Activated naive CD4-positive, alpha-beta T cell treated with anti-CD3 and anti-CD28 coated beads, Interleukin-2, amount 10 ng/mL, durations not matched to agents 7 days and 5 days (primary cell): Measurements from ENCODE around the gene DPYD.
A peak's percentile ranks its signal among the peaks of the same experiment; 100 is the strongest.

Source experiments
- CTCF ChIA-PET: fragments of 350-600 bp; sonication (Branson Sonifier 250); formaldehyde crosslinking; loops from one replicate; lab custom pipeline; 2021; ENCODE audit warnings: antibody characterized with exemption; lab: Charles Lee
- DNase-seq: peaks from one replicate; pipeline ENCODE4 v3.0.0-alpha.2; 2020
- H3K27ac Mint-ChIP-seq: one replicate; pipeline ENCODE4 v1.8.0; 2021; ENCODE audit warnings: mild to moderate bottlenecking, moderate library complexity, mixed read lengths
- H3K27me3 Mint-ChIP-seq: one replicate; pipeline ENCODE4 v1.8.0; 2021; ENCODE audit warnings: mild to moderate bottlenecking, mixed read lengths
- H3K36me3 Mint-ChIP-seq: one replicate; pipeline ENCODE4 v1.8.0; 2021; ENCODE audit warnings: mixed read lengths
- H3K4me1 Mint-ChIP-seq: one replicate; pipeline ENCODE4 v1.8.0; 2021; ENCODE audit warnings: mixed read lengths
- H3K4me3 Mint-ChIP-seq: one replicate; pipeline ENCODE4 v1.8.0; 2021; ENCODE audit warnings: mild to moderate bottlenecking, moderate library complexity, mixed read lengths
- H3K9me3 Mint-ChIP-seq: one replicate; pipeline ENCODE4 v1.8.0; 2021; ENCODE audit warnings: mixed read lengths

DPYD gene

DNA sequence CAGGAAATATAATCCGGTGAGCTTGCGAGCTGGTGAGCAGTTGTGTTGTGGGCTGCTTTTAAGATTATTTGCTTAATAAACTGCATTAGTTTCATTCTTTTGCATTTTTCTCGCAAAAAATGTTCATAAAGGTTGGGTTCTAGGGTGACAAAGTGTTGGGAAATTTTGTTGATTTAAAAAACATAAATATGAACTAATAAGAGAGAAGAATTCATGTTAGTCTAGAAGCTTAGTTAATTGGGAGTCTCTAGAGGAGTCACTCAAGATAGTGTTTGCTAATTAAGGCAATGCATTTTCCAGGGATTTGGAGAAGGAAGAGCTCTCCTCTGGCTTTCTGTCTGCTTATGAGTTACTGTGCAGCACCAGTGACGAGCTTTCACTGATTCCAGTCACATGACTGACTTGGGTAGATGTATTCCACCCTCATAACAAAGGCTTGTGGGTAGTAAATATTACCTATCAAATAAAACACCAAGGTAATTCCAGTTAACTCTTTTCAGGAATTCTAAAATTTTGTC is 782.3 kb downstream of the DPYD start:
- H3K27me3 Mint-ChIP-seq = no peaks in the 10 kb centered on the region
- no peaks in the 10 kb centered on the region for H3K36me3 Mint-ChIP-seq
- H3K4me3 Mint-ChIP-seq = no peak overlapping the region
- DNase-seq = no peak
- CTCF ChIA-PET = interaction anchor here (0.6 to 1.5 kb wide), 7 partner anchors 9 to 915 kb away, joined by 3 to 6 read pairs (median 3); no protein-coding TSS in a partner anchor
- peaks cover 6% of the 10 kb centered on the region for H3K4me1 Mint-ChIP-seq
- no peaks in the 10 kb centered on the region for H3K9me3 Mint-ChIP-seq
- H3K27ac Mint-ChIP-seq = no peak overlapping the region

GRCh38 chr1:97137862-97138514 is 782.8 kb downstream of the DPYD start:
- Mint-ChIP-seq H3K4me3 (no peak overlapping the region), H3K9me3 (no peaks in the 10 kb centered on the region), H3K4me1 (peaks cover 6% of the 10 kb centered on the region), H3K36me3 (no peaks in the 10 kb centered on the region), H3K27me3 (no peaks in the 10 kb centered on the region), H3K27ac (no peak overlapping the region)
- CTCF ChIA-PET = interaction anchor here (0.6 to 1.5 kb wide), 7 partner anchors 9 to 916 kb away, joined by 3 to 6 read pairs (median 3); no protein-coding TSS in a partner anchor
- peak; percentile 22 for DNase-seq

DNA sequence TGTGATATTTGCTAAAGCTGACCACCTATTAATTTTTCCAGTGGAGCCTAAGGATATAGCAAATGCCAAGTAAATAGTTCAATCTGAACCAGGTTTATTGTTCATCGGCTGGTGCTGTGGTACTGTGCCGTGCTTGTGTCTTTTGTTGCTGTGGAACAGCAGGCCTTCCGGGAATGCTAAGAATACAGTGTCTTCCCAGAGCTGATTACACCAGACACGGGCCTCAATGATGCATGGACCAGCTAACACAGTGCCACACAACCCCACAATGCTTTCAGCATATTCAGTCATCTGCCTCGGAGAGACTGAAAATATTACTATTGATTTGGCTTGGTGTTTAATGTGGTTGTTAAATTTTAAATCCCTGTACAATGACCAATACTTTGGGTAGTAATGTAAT is 783.8 kb downstream of the DPYD start:
- no peak for DNase-seq
- Mint-ChIP-seq H3K4me3 (no peak overlapping the region), H3K9me3 (no peaks in the 10 kb centered on the region), H3K4me1 (peaks cover 6% of the 10 kb centered on the region), H3K27ac (no peak overlapping the region), H3K36me3 (no peaks in the 10 kb centered on the region), H3K27me3 (no peaks in the 10 kb centered on the region)
- CTCF ChIA-PET = interaction anchor here (0.6 to 1.2 kb wide), 2 partner anchors 12 to 155 kb away, joined by 3 read pairs; no protein-coding TSS in a partner anchor

GRCh38 chr1:97135972-97136371 is 784.9 kb downstream of the DPYD start:
- Mint-ChIP-seq H3K27ac (no peak overlapping the region), H3K9me3 (no peaks in the 10 kb centered on the region), H3K4me1 (peaks cover 6% of the 10 kb centered on the region), H3K4me3 (no peak overlapping the region), H3K27me3 (no peaks in the 10 kb centered on the region), H3K36me3 (no peaks in the 10 kb centered on the region)
- DNase-seq = no peak
- CTCF ChIA-PET = no interaction called here

DNA sequence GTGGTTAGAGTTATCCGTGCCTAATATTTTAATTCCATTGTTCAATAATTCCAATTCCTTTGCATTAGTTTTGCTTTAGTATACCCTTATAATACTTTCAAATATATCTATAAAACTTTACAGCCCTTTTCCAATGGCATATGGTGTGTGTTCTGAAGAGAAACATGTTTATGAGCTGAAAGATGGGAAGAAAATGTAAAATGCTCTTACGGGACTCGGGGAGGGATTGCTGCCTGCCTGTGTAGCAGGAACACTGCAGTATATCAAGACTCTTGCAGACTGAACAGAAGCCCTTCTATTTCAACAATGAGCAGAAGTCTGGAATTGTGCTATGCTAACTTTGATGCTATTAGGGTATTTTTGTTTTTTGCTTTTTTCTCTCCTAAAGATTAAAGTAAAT is 792.4 kb downstream of the DPYD start:
- Mint-ChIP-seq H3K4me3 (no peak overlapping the region), H3K36me3 (peaks cover 2% of the 10 kb centered on the region), H3K4me1 (no peaks in the 10 kb centered on the region), H3K27ac (no peak overlapping the region), H3K27me3 (no peaks in the 10 kb centered on the region), H3K9me3 (no peaks in the 10 kb centered on the region)
- CTCF ChIA-PET = no interaction called here
- DNase-seq = no peak

DNA sequence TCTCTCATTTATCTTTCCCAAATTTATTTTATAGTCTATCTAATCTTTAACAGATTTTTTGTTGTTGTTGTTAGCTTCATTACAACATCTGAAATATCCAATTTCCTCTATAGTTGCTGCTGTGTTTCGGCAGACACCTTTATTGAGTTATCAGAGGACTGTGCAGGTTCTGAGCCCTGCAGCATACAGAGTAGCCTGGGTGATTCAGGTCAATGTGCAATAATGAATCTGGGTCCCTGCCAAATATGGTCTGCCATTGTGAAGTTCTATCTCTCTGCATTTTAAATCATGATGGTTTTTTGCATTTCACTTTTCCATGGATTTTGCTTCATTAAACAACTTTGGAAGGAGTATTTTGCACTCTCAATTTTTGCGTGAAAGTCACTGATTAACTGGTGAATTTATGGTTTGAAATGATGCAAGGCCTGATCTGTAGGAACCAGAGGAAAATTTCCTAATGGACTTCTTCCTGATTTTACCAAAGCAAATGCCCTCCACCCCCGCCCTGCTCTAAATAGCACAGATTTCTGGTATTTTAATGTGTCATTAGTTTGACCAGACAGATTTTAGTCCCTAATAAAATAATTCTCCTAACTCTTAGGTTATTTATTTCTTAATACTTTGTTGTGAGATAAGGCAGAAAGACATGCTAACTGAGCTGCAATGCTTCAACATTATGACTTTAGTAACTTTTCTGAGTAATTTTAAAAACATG is 797.0 kb downstream of the DPYD start:
- Mint-ChIP-seq H3K27ac (no peak overlapping the region), H3K36me3 (peaks cover 1% of the 10 kb centered on the region), H3K4me3 (no peak overlapping the region), H3K9me3 (no peaks in the 10 kb centered on the region), H3K4me1 (no peaks in the 10 kb centered on the region), H3K27me3 (no peaks in the 10 kb centered on the region)
- no peak for DNase-seq
- CTCF ChIA-PET = interaction anchor here (0.7 kb wide), 1 partner anchor 1166 kb away, joined by 3 read pairs; no protein-coding TSS in a partner anchor

DNA sequence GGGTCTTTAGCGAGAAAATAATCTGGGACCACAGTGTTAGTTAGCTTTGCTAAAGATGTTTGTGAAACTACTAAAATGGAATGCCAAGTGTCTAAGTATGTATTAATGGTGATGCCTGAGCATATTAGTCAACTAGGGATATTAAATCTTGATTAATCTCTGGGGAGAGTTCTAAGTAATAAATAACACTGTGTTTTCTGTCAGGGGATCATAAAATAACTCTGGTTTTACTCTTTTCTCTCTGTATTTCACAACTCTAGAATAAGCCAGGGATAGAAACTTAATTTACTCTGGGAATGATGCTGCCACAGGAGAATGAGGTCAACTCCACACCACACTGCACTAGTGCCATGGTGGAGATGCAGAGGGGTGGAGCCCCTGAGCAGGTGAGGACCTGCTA is 800.0 kb downstream of the DPYD start:
- no peak for DNase-seq
- Mint-ChIP-seq H3K27me3 (no peaks in the 10 kb centered on the region), H3K27ac (no peak overlapping the region), H3K36me3 (peaks cover 6% of the 10 kb centered on the region), H3K4me3 (no peak overlapping the region), H3K4me1 (no peaks in the 10 kb centered on the region), H3K9me3 (no peaks in the 10 kb centered on the region)
- CTCF ChIA-PET = no interaction called here

- H3K4me3 Mint-ChIP-seq = no peak overlapping the region
- no peaks in the 10 kb centered on the region for H3K9me3 Mint-ChIP-seq
- no peaks in the 10 kb centered on the region for H3K4me1 Mint-ChIP-seq
- no peak overlapping the region for H3K27ac Mint-ChIP-seq
- H3K27me3 Mint-ChIP-seq = no peaks in the 10 kb centered on the region
- DNase-seq = no peak
- H3K36me3 Mint-ChIP-seq = peaks cover 6% of the 10 kb centered on the region
- CTCF ChIA-PET = no interaction called here
Observed at GRCh38 chr1:97119260-97120158, 801.3 kb downstream of the DPYD start.

DNA sequence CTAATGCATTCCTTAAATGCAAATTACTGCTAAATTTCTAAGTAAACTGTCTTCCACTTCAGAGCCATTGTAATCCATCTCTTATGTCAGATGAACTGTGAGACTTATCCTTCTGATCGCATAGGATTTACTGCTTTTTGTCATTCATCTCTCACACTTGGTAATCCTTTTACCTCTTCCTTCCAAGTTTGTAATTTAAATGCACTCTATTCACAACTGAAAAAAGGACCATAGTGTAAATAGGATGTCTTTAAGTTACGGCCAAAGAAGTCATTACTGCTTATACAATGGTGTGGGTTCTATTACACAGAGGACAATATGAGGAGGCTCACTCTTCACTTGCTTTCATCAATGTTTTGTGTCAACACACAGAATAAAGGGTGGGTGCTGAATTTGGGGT is 806.0 kb downstream of the DPYD start:
- DNase-seq = no peak
- H3K9me3 Mint-ChIP-seq = no peaks in the 10 kb centered on the region
- H3K36me3 Mint-ChIP-seq = peaks cover 6% of the 10 kb centered on the region
- no peak overlapping the region for H3K4me3 Mint-ChIP-seq
- no peak overlapping the region for H3K27ac Mint-ChIP-seq
- CTCF ChIA-PET = no interaction called here
- no peaks in the 10 kb centered on the region for H3K27me3 Mint-ChIP-seq
- no peaks in the 10 kb centered on the region for H3K4me1 Mint-ChIP-seq

DNA sequence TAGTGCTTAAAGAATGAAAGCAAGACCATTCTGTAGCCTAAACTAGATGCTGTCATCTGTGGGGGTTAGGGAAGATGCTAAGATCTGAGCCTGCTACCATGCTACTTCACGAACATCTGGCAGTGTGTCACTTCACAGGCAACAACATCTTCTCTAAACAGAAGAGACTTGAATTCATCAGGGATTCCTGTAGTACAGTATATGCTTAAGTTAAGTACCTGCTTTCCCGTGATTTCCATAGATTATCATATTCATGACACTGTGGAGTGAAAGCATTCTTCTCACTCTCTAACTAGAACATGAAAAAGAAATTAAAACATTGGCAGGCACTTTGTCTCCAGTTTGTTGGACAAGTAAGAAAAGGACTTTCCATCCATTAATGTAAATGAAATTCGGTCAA is 808.4 kb downstream of the DPYD start:
- Mint-ChIP-seq H3K9me3 (no peaks in the 10 kb centered on the region), H3K4me1 (no peaks in the 10 kb centered on the region), H3K36me3 (peaks cover 5% of the 10 kb centered on the region), H3K27me3 (no peaks in the 10 kb centered on the region), H3K4me3 (no peak overlapping the region), H3K27ac (no peak overlapping the region)
- CTCF ChIA-PET = no interaction called here
- no peak for DNase-seq

DNA sequence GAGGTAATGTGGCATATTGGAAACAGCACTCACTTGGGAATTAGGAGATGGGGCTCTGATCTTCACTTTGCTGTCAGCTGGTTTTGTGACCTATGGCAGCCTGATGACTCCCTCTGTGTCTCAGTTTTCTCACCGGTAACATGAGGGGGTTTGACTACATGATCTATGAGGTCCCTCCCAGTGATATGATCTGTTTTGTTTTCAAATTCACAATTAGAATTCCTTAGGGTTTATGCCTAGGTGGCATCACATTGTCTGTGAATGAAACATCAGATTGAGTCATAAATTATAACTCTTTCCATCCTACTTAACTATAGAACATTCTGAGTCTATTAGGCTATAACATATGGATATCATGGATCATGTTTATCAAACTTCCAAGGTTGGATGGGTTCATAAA is 812.7 kb downstream of the DPYD start:
- Mint-ChIP-seq H3K9me3 (no peaks in the 10 kb centered on the region), H3K27me3 (no peaks in the 10 kb centered on the region), H3K36me3 (peaks cover 2% of the 10 kb centered on the region), H3K4me3 (no peak overlapping the region), H3K27ac (no peak overlapping the region), H3K4me1 (no peaks in the 10 kb centered on the region)
- CTCF ChIA-PET = no interaction called here
- DNase-seq = no peak

- Mint-ChIP-seq H3K9me3 (no peaks in the 10 kb centered on the region), H3K27me3 (no peaks in the 10 kb centered on the region), H3K36me3 (peaks cover 2% of the 10 kb centered on the region), H3K4me1 (no peaks in the 10 kb centered on the region), H3K27ac (no peak overlapping the region), H3K4me3 (no peak overlapping the region)
- CTCF ChIA-PET = no interaction called here
- DNase-seq = no peak
Observed at GRCh38 chr1:97105531-97105930, 815.3 kb downstream of the DPYD start.

GRCh38 chr1:97101509-97101908 is 819.3 kb downstream of the DPYD start:
- H3K9me3 Mint-ChIP-seq = no peaks in the 10 kb centered on the region
- H3K4me3 Mint-ChIP-seq = no peak overlapping the region
- H3K36me3 Mint-ChIP-seq = peaks cover 12% of the 10 kb centered on the region
- CTCF ChIA-PET = no interaction called here
- no peak overlapping the region for H3K27ac Mint-ChIP-seq
- no peaks in the 10 kb centered on the region for H3K27me3 Mint-ChIP-seq
- no peak for DNase-seq
- H3K4me1 Mint-ChIP-seq = no peaks in the 10 kb centered on the region

DNA sequence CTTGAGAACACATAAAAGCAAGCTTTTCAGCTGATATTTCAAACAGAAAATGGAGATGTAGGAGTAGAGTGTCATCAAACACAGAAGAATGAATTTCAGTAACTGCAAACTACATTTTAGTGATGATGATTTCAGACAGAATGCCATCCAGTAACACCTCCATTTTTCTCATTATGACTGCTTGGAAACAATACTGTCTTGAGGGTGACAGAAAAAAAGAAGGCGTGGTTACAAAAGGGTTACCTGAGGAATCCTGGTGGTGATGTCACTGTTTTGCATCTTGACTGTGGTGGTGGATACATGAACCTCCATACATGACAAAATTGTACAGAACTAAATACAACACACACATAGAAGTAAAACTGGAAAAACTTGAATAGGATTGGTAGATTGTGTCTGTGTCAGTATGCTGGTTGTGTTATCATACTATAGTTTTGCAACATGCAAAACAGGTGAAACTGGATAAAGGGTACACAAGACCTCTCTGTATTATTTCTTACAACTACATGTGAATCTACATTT is 823.4 kb downstream of the DPYD start:
- Mint-ChIP-seq H3K27me3 (no peaks in the 10 kb centered on the region), H3K9me3 (no peaks in the 10 kb centered on the region), H3K36me3 (peaks cover 10% of the 10 kb centered on the region), H3K4me1 (no peaks in the 10 kb centered on the region), H3K4me3 (no peak overlapping the region), H3K27ac (no peak overlapping the region)
- DNase-seq = no peak
- CTCF ChIA-PET = no interaction called here
